ENCODE data around the gene AFAP1.

AFAP1 gene

GRCh38 chr4:7811536-7812191 is 128.0 kb downstream of the AFAP1 start:
- H3K4me3 ChIP-seq (replicated peaks in 1 of 2; ENCODE audit: low read depth in 2 of 2, low read length in 2 of 2), result no peak overlapping the region
- DNase-seq (ENCODE audit: low read depth in 2 of 2), result peak; percentile 84 to 85

GRCh38 chr4:7810783-7811535 is 128.7 kb downstream of the AFAP1 start:
- no peak overlapping the region for H3K4me3 ChIP-seq (replicated peaks in 1 of 2; ENCODE audit: low read depth in 2 of 2, low read length in 2 of 2)
- TF ChIP-seq CTCF (IDR thresholded peaks at IDR 0.05; ENCODE audit: low read depth, low read length), result no peak
- peak in 1 of 2 donors; percentile 34 for DNase-seq (ENCODE audit: low read depth in 2 of 2)

More at GRCh38 chr4:7811536-7812191, 128.0 kb downstream of the AFAP1 start:
- no peak for TF ChIP-seq CTCF (IDR thresholded peaks at IDR 0.05; ENCODE audit: low read depth, low read length)

GRCh38 chr4:7808752-7809151 is 130.9 kb downstream of the AFAP1 start:
- peak; percentile 84 to 91 for DNase-seq (ENCODE audit: low read depth in 2 of 2)
- TF ChIP-seq CTCF (IDR thresholded peaks at IDR 0.05; ENCODE audit: low read depth, low read length), result no peak
- no peak overlapping the region for H3K4me3 ChIP-seq (replicated peaks in 1 of 2; ENCODE audit: low read depth in 2 of 2, low read length in 2 of 2)

- DNase-seq (ENCODE audit: low read depth in 2 of 2), result no peak
- no peak for TF ChIP-seq CTCF (IDR thresholded peaks at IDR 0.05; ENCODE audit: low read depth, low read length)
- H3K4me3 ChIP-seq (replicated peaks in 1 of 2; ENCODE audit: low read depth in 2 of 2, low read length in 2 of 2), result no peak overlapping the region
These were observed 131.5 kb downstream of the AFAP1 start for GRCh38 chr4:7808181-7808580.

GRCh38 chr4:7807351-7807921 is 132.2 kb downstream of the AFAP1 start:
- peak; percentile 44 to 71 for DNase-seq (ENCODE audit: low read depth in 2 of 2)
- no peak overlapping the region for H3K4me3 ChIP-seq (replicated peaks in 1 of 2; ENCODE audit: low read depth in 2 of 2, low read length in 2 of 2)
- no peak for TF ChIP-seq CTCF (IDR thresholded peaks at IDR 0.05; ENCODE audit: low read depth, low read length)

GRCh38 chr4:7806338-7807090 is 133.1 kb downstream of the AFAP1 start:
- no peak for TF ChIP-seq CTCF (IDR thresholded peaks at IDR 0.05; ENCODE audit: low read depth, low read length)
- DNase-seq (ENCODE audit: low read depth in 2 of 2), result peak; percentile 81 to 95
- H3K4me3 ChIP-seq (replicated peaks in 1 of 2; ENCODE audit: low read depth in 2 of 2, low read length in 2 of 2), result no peak overlapping the region
